ENCODE results near the gene ADCY7. TPM values are rescaled to one million over a fixed set of nuclear protein-coding genes. Genes with fewer than 3 reads are reported as not detected.

Gene ADCY7
- total and polyA plus RNA-seq, 12 donors = 2.8 to 44.4 (median 17.5) TPM

GRCh38 chr16:50309527-50310307 is 43.4 kb downstream of the ADCY7 start:
- no peak overlapping the region for H3K4me3 ChIP-seq
- H3K27me3 ChIP-seq = no peaks in the 10 kb centered on the region
- H3K4me1 ChIP-seq (replicated peaks in 1 of 2) = peaks cover 0 to 12% of the 10 kb centered on the region in 2 donors
- no peak for TF ChIP-seq CTCF (IDR thresholded peaks at IDR 0.05)
- TF ChIP-seq POLR2A (IDR thresholded peaks at IDR 0.05) = no peak
- no peak overlapping the region for H3K27ac ChIP-seq
- intact Hi-C loops (cut with DNase I) = no loop called here
- H3K9me3 ChIP-seq (replicated peaks in 1 of 3) = no peaks in the 10 kb centered on the region
- WGBS, 4 donors = 40 to 65% (median 60%) methylated on average over 7 to 15 of the region's 15 CpGs
- peak in 3 of 7 donors; percentile 19 to 47 (median 25) for DNase-seq
- H3K36me3 ChIP-seq (replicated peaks in 1 of 2) = peaks cover 0 to 20% of the 10 kb centered on the region in 2 donors

- no peaks in the 10 kb centered on the region for H3K27me3 ChIP-seq
- peak in 3 of 7 donors; percentile 19 to 49 (median 19) for DNase-seq
- peaks cover 0 to 28% of the 10 kb centered on the region in 2 donors for H3K36me3 ChIP-seq (replicated peaks in 1 of 2)
- 71 to 74% (median 73%) methylated on average over 12 to 18 of the region's 18 CpGs for WGBS, 4 donors
- no peaks in the 10 kb centered on the region for H3K9me3 ChIP-seq (replicated peaks in 1 of 3)
- H3K4me1 ChIP-seq (replicated peaks in 1 of 2) = peaks cover 0 to 12% of the 10 kb centered on the region in 2 donors
- H3K27ac ChIP-seq = no peak overlapping the region
- TF ChIP-seq CTCF (IDR thresholded peaks at IDR 0.05) = no peak
- intact Hi-C loops (cut with DNase I) = no loop called here
- no peak overlapping the region for H3K4me3 ChIP-seq
Measured at GRCh38 chr16:50310308-50311133, 44.2 kb downstream of the ADCY7 start.

GRCh38 chr16:50311134-50311528 is 44.8 kb downstream of the ADCY7 start:
- Histone ChIP-seq H3K9me3 (replicated peaks in 1 of 3) (no peaks in the 10 kb centered on the region), H3K27me3 (no peaks in the 10 kb centered on the region), H3K4me3 (no peak overlapping the region), H3K27ac (no peak overlapping the region), H3K36me3 (replicated peaks in 1 of 2) (peaks cover 0 to 34% of the 10 kb centered on the region in 2 donors), H3K4me1 (replicated peaks in 1 of 2) (peaks cover 0 to 12% of the 10 kb centered on the region in 2 donors)
- intact Hi-C loops (cut with DNase I) = no loop called here
- no peak for TF ChIP-seq POLR2A (IDR thresholded peaks at IDR 0.05)
- TF ChIP-seq CTCF (IDR thresholded peaks at IDR 0.05) = no peak
- peak in 2 of 7 donors; percentile 11 to 48 for DNase-seq
- 76 to 98% (median 78%) methylated on average over 3 to 4 of the region's 4 CpGs for WGBS, 4 donors

GRCh38 chr16:50311891-50312501 is 45.6 kb downstream of the ADCY7 start:
- WGBS, 4 donors = 90 to 93% (median 91%) methylated on average over 20 to 22 of the region's 22 CpGs
- no peak overlapping the region for H3K4me3 ChIP-seq

More at GRCh38 chr16:50311891-50312501, 45.6 kb downstream of the ADCY7 start:
- DNase-seq = peak in 2 of 7 donors; percentile 22 to 50
- H3K27ac ChIP-seq = no peak overlapping the region
- H3K36me3 ChIP-seq (replicated peaks in 1 of 2) = peaks cover 0 to 43% of the 10 kb centered on the region in 2 donors
- TF ChIP-seq POLR2A (IDR thresholded peaks at IDR 0.05) (no peak), CTCF (IDR thresholded peaks at IDR 0.05) (no peak)
- no peaks in the 10 kb centered on the region for H3K27me3 ChIP-seq
- H3K4me1 ChIP-seq (replicated peaks in 1 of 2) = peaks cover 0 to 12% of the 10 kb centered on the region in 2 donors
- intact Hi-C loops (cut with DNase I) = no loop called here
- H3K9me3 ChIP-seq (replicated peaks in 1 of 3) = no peaks in the 10 kb centered on the region
